ENCODE measurements around the gene GRPEL1.

The GRPEL1 gene

DNA sequence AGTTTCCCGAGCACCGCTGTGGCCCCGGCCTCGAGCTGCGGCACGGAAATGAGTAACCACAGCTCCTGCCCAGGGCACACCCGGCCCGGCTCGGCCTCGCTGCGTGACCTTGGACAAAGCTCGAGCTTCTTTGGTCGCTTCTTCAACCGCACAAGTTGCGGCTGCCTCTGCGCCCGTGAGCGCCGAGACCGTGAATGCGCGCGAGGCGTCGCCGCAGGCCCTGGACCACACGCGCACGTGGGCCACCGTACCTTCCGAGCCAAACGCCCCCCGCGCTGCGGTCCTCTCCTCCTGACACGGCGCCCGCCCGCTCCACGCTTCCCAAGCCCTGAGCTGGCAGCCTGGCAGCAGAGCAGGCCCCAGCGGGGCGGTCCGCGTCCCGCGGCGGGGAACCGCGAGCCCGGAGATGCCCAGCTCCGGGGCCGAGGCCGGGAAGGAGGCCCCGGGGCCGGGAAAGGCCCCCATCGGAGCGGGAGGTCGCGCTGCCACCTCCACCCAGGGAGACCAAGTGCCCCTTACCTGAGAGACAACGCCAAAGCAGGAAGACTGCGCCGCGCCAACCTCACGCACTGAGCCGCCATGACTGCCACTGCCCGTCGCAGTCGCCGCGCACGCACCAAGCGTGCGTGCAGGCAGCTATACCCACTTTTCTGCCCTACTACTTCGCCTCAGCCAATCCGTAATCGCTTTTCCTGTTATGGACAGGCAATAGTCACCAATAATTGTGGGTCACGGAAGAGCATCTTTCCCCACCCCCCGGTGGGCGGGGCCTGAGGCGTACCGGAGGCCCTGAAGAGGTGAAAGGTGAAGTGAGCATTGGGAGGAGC lies at the start of gene GRPEL1:
GRPEL1 (minus strand) TSS at position 613 of the 827 bp plus-strand sequence; CDS start at position 581, 32 bp downstream.
- Mint-ChIP-seq H3K36me3 (peaks cover 2% of the 10 kb centered on the region), H3K4me3 (peak within 1 kb of the TSS; percentile 89), H3K27me3 (peaks cover 2% of the 10 kb centered on the region), H3K4me1 (peaks cover 27% of the 10 kb centered on the region), H3K27ac (peak within 1 kb of the TSS; percentile 89), H3K9me3 (no peaks in the 10 kb centered on the region)
- DNase-seq (ENCODE audit: low spot score in 2 of 2) (peak; percentile 97 to 100), ATAC-seq (ENCODE audit: low read depth) (peak; percentile 84)

DNA sequence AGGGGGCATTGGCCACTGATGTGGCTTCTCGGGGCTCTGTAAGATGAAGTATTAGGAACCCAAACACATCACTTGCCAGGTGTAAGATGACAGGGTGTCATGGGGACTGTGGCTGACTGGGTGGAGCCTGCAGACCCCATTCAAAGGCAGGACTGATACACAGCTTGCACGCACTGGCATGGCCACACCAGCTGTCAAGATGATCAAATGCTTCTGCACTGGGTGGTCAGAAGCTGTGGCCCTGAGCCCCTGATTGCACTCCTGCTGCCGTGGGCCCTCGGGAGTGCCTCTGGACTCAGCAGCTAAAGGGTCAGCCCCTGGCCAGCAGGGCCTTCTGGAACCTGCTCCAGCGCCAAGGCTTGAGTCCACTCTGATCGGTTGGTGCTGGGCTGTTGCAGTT lies 48.8 kb upstream of the GRPEL1 start:
- Mint-ChIP-seq H3K36me3 (peaks cover 16% of the 10 kb centered on the region), H3K27ac (no peak overlapping the region), H3K27me3 (peaks cover 26% of the 10 kb centered on the region), H3K4me3 (no peak overlapping the region), H3K4me1 (no peaks in the 10 kb centered on the region), H3K9me3 (peaks cover 15% of the 10 kb centered on the region)
- DNase-seq (ENCODE audit: low spot score in 2 of 2) (no peak), ATAC-seq (ENCODE audit: low read depth) (no peak)

DNA sequence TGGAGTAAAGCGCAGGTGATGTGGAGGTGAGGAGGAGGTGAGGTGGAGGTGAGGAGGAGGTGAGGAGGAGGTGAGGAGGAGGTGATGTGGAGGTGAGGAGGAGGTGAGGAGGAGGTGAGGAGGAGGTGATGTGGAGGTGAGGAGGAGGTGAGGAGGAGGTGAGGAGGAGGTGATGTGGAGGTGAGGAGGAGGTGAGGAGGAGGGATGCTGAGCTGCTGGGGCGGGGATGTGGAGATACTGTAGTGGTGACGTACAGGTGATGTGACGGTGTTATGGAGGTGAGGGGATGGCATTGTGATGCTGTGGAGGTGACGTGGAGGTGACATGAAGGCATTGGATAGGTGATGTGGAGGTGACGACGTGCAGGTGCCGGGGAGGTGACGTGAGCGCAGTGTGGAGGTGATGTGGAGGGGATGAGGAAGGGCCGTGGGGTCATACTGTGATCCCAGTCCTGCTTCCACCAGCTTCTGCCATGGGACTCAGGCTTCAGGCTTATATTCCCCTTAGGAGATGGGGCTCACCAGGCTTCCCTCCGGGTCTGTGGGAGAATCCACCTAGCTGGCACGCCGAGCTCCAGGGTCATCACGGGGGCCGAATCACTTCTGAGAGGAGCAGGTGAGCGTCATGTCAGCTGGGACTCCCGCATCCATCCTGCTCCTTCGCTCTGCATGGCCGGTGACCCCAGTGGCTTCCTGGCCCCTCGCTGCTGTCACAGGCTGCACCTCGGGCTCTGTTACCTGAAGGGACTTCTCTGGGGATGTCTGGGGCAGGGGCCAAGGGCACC lies 47.9 kb upstream of the GRPEL1 start:
- no peak overlapping the region for H3K27ac Mint-ChIP-seq
- peaks cover 16% of the 10 kb centered on the region for H3K36me3 Mint-ChIP-seq
- H3K27me3 Mint-ChIP-seq, result peaks cover 26% of the 10 kb centered on the region

GRCh38 chr4:7112656-7113055 lies 44.8 kb upstream of the GRPEL1 start:
- Mint-ChIP-seq H3K36me3 (peaks cover 5% of the 10 kb centered on the region), H3K27me3 (peaks cover 17% of the 10 kb centered on the region), H3K4me3 (no peak overlapping the region), H3K9me3 (peaks cover 5% of the 10 kb centered on the region), H3K27ac (no peak overlapping the region), H3K4me1 (no peaks in the 10 kb centered on the region)
- DNase-seq (ENCODE audit: low spot score in 2 of 2) (no peak), ATAC-seq (ENCODE audit: low read depth) (no peak)

More for the DNA sequence above, 47.9 kb upstream of the GRPEL1 start:
- Mint-ChIP-seq H3K4me1 (no peaks in the 10 kb centered on the region), H3K9me3 (peaks cover 15% of the 10 kb centered on the region), H3K4me3 (no peak overlapping the region)
- no peak for DNase-seq (ENCODE audit: low spot score in 2 of 2)
- ATAC-seq (ENCODE audit: low read depth), result no peak

DNA sequence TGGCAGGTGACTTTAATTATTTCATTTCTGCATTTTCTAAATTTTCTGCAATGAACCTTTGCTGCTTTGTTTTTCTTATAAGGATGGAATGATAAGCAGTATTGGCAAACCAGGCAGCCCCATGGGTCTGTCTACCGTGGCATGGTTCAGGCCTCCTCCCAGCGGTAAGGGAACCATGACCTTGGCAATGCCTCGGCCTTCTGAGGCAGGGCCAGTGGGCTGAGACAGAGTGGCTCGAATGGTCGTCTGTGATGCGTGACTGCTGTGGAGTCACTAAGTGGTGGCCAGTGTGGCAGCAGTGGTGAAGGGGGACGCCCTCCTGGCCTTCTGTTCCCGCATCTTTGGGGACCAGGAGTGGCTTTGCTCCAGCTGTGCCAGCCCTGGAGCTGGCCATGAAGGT lies 43.6 kb upstream of the GRPEL1 start:
- no peaks in the 10 kb centered on the region for H3K4me1 Mint-ChIP-seq
- no peak overlapping the region for H3K27ac Mint-ChIP-seq
- no peak for ATAC-seq (ENCODE audit: low read depth)
- peaks cover 16% of the 10 kb centered on the region for H3K27me3 Mint-ChIP-seq
- no peak for DNase-seq (ENCODE audit: low spot score in 2 of 2)
- peaks cover 4% of the 10 kb centered on the region for H3K9me3 Mint-ChIP-seq
- H3K4me3 Mint-ChIP-seq, result no peak overlapping the region
- H3K36me3 Mint-ChIP-seq, result peaks cover 4% of the 10 kb centered on the region

GRCh38 chr4:7110546-7110945 lies 42.7 kb upstream of the GRPEL1 start:
- H3K4me3 Mint-ChIP-seq, result no peak overlapping the region
- H3K9me3 Mint-ChIP-seq, result peaks cover 4% of the 10 kb centered on the region
- H3K27me3 Mint-ChIP-seq, result peaks cover 13% of the 10 kb centered on the region
- no peaks in the 10 kb centered on the region for H3K4me1 Mint-ChIP-seq
- DNase-seq (ENCODE audit: low spot score in 2 of 2) (no peak), ATAC-seq (ENCODE audit: low read depth) (no peak)
- peaks cover 4% of the 10 kb centered on the region for H3K36me3 Mint-ChIP-seq
- no peak overlapping the region for H3K27ac Mint-ChIP-seq

DNA sequence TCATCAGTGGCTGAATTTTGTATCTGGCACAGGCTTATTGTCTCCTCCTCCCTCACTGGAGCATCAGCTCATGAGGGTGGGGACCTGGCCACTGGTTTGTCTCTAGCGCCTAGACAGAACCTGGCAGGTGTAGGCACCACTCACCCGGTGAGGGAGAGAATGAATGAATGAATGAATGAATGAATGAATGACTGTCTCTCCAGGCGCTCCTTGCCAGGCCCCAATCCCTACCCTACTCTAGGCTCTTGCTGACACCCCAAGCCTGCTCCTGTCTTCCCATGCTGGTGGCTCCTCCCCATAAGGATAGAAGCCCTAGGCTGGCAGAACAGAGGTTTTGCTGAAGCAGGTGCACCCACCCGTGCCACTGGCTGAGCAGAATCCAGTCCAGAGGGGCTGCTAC lies 41.3 kb upstream of the GRPEL1 start:
- Mint-ChIP-seq H3K36me3 (peaks cover 3% of the 10 kb centered on the region), H3K4me1 (no peaks in the 10 kb centered on the region), H3K27me3 (peaks cover 11% of the 10 kb centered on the region), H3K27ac (no peak overlapping the region), H3K4me3 (no peak overlapping the region), H3K9me3 (peaks cover 3% of the 10 kb centered on the region)
- ATAC-seq (ENCODE audit: low read depth), result no peak
- no peak for DNase-seq (ENCODE audit: low spot score in 2 of 2)

- Mint-ChIP-seq H3K36me3 (peaks cover 3% of the 10 kb centered on the region), H3K27me3 (peaks cover 8% of the 10 kb centered on the region), H3K27ac (no peak overlapping the region), H3K4me3 (no peak overlapping the region), H3K4me1 (no peaks in the 10 kb centered on the region), H3K9me3 (peaks cover 3% of the 10 kb centered on the region)
- no peak for ATAC-seq (ENCODE audit: low read depth)
- DNase-seq (ENCODE audit: low spot score in 2 of 2), result no peak
Observed at GRCh38 chr4:7108660-7109059, 40.8 kb upstream of the GRPEL1 start.

DNA sequence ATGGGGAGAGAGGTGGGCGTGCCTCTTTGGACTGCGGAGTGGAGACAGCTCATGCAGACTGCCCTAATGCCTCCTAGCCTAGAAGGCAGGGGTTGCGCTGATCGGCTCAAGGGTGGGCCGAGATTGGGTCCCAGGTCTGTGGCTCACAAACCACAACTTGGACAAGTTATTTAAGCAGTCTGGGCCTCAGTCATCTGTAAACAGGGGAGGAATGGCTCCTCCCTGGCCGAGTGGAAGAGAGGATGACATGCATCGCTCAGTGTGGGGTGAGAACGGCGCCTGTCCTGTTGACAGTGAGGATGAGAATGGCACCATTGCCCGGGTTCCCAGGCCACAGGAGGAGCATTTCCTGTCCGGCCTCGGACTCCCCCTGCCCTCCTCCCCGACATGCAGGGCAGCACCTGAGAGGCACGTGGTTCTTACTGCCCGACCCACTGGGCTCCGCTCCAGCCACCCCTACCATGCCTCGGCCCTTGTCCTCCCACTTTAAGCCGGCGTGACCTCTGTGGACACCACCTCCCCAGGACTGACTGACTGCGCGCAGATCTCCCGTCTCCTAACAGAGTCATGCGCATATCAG lies 40.3 kb upstream of the GRPEL1 start:
- Mint-ChIP-seq H3K9me3 (peaks cover 3% of the 10 kb centered on the region), H3K36me3 (peaks cover 3% of the 10 kb centered on the region), H3K27ac (no peak overlapping the region), H3K4me3 (no peak overlapping the region), H3K4me1 (peaks cover 4% of the 10 kb centered on the region), H3K27me3 (peaks cover 8% of the 10 kb centered on the region)
- no peak for DNase-seq (ENCODE audit: low spot score in 2 of 2)
- no peak for ATAC-seq (ENCODE audit: low read depth)

DNA sequence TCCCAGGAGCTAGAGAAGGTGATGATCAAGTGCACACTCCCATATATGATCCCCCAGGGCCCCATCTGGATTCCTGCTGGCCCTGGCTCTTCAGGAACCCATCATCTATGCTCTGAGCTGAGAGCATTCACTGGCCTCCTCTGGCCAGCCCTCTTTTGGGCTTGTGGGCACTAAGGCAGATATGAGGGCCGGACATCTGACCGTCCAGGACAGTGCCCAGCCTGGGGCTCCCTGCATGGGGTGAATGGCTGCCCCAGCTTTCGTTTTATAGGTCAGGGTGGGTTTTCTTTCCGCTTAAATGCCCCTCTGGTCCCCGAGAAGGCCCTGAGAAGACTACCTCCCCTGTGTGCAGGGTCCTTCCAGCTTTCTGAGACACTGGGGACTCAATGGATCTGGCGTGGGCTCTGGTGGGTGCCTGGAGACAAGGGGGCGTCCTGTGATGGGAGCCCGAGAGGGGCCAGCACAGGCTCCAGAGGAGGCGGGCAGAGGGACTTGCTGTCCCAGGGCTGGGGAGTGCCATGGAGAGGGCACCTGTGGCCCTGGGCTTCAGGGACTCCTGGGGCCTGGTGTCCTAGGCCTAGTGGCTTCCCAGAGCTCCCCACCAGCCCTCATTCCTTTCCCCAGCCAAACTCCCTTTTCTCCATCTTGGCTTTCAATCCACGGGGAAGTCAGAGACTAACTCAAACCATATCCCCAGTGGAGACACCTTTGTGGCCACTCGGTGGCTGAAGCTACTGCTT lies 39.5 kb upstream of the GRPEL1 start:
- peaks cover 3% of the 10 kb centered on the region for H3K36me3 Mint-ChIP-seq
- DNase-seq (ENCODE audit: low spot score in 2 of 2), result no peak
- ATAC-seq (ENCODE audit: low read depth), result no peak
- H3K4me1 Mint-ChIP-seq, result peaks cover 4% of the 10 kb centered on the region
- H3K4me3 Mint-ChIP-seq, result no peak overlapping the region
- H3K9me3 Mint-ChIP-seq, result peaks cover 3% of the 10 kb centered on the region
- no peak overlapping the region for H3K27ac Mint-ChIP-seq
- peaks cover 8% of the 10 kb centered on the region for H3K27me3 Mint-ChIP-seq

DNA sequence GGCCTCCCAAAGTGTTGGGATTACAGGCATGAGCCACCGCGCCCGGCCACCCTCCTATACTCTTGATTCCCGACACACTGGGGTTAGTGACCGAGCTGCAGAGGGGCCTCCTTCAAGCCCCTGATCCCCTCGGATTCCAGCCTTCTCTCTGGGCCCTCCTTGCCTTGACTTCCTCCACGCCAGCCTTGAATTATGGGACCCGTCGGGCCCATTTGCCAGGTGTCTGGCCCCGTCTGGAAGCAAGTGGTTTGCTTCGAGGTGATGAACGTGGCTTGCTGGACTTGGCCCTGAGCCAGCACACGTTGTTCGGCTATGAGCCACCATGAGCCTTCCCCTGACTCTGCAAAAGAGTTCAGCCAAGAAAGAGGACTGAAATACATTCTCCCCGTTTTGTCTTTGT lies 37.4 kb upstream of the GRPEL1 start:
- Mint-ChIP-seq H3K9me3 (no peaks in the 10 kb centered on the region), H3K27ac (no peak overlapping the region), H3K36me3 (no peaks in the 10 kb centered on the region), H3K4me3 (no peak overlapping the region), H3K4me1 (peaks cover 9% of the 10 kb centered on the region), H3K27me3 (peaks cover 3% of the 10 kb centered on the region)
- ATAC-seq (ENCODE audit: low read depth), result no peak
- no peak for DNase-seq (ENCODE audit: low spot score in 2 of 2)

GRCh38 chr4:7104366-7105031 lies 36.6 kb upstream of the GRPEL1 start:
- Mint-ChIP-seq H3K36me3 (no peaks in the 10 kb centered on the region), H3K27me3 (peaks cover 3% of the 10 kb centered on the region), H3K4me1 (peaks cover 9% of the 10 kb centered on the region), H3K27ac (no peak overlapping the region), H3K4me3 (peak overlapping the region; percentile 54), H3K9me3 (no peaks in the 10 kb centered on the region)
- DNase-seq (ENCODE audit: low spot score in 2 of 2), result no peak
- ATAC-seq (ENCODE audit: low read depth), result no peak

GRCh38 chr4:7103607-7104365 lies 35.9 kb upstream of the GRPEL1 start:
- Mint-ChIP-seq H3K4me1 (peaks cover 9% of the 10 kb centered on the region), H3K36me3 (no peaks in the 10 kb centered on the region), H3K27me3 (peaks cover under 1% of the 10 kb centered on the region), H3K4me3 (peak overlapping the region; percentile 94), H3K9me3 (no peaks in the 10 kb centered on the region), H3K27ac (peak overlapping the region; percentile 55)
- no peak for DNase-seq (ENCODE audit: low spot score in 2 of 2)
- no peak for ATAC-seq (ENCODE audit: low read depth)
